D721Med (cell line): Measurements from ENCODE around the gene CASTOR1.

ENCODE experiments used
- DNase-seq: peaks from one replicate; pipeline ENCODE4 v3.0.0; 2011; ENCODE audit warnings: low spot score; ENCODE audit not compliant: insufficient read length
- FAIRE-seq: peaks from 2 replicates; lab custom pipeline; 2011; peaks lifted over from hg19 to GRCh38; lab: Jason Lieb, UNC
- TF ChIP-seq, protein P1 (sequence below): IDR thresholded peaks from 2 replicates; pipeline ENCODE4 v1.5.1; 2012; ENCODE audit warnings: mild to moderate bottlenecking, control low read depth; ENCODE audit not compliant: insufficient read depth; ENCODE audit errors: missing control alignments

CASTOR1 gene

DNA sequence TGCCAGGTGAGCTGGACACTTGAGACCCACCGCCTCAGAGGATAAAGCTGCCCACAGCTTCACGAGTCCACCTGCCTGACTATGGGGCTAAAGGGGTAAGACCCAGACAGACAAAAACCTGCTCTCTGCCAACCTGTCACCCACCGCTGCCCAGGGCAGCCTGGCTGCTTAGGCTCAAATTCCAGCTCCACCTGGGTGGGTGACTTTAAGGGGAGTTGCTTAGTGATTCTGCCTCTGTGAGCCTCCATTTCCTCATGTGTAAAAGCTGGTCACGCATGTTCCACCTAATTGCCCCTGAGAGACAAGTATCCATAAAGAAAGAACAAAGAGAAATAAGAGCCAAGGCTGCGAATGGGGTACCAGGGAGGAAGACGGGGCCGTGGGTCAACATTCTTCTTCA, 3.7 kb upstream of the CASTOR1 start:
- no peak for DNase-seq
- TF ChIP-seq, protein P1, sequence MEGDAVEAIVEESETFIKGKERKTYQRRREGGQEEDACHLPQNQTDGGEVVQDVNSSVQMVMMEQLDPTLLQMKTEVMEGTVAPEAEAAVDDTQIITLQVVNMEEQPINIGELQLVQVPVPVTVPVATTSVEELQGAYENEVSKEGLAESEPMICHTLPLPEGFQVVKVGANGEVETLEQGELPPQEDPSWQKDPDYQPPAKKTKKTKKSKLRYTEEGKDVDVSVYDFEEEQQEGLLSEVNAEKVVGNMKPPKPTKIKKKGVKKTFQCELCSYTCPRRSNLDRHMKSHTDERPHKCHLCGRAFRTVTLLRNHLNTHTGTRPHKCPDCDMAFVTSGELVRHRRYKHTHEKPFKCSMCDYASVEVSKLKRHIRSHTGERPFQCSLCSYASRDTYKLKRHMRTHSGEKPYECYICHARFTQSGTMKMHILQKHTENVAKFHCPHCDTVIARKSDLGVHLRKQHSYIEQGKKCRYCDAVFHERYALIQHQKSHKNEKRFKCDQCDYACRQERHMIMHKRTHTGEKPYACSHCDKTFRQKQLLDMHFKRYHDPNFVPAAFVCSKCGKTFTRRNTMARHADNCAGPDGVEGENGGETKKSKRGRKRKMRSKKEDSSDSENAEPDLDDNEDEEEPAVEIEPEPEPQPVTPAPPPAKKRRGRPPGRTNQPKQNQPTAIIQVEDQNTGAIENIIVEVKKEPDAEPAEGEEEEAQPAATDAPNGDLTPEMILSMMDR, result no peak
- FAIRE-seq, result no peak

DNA sequence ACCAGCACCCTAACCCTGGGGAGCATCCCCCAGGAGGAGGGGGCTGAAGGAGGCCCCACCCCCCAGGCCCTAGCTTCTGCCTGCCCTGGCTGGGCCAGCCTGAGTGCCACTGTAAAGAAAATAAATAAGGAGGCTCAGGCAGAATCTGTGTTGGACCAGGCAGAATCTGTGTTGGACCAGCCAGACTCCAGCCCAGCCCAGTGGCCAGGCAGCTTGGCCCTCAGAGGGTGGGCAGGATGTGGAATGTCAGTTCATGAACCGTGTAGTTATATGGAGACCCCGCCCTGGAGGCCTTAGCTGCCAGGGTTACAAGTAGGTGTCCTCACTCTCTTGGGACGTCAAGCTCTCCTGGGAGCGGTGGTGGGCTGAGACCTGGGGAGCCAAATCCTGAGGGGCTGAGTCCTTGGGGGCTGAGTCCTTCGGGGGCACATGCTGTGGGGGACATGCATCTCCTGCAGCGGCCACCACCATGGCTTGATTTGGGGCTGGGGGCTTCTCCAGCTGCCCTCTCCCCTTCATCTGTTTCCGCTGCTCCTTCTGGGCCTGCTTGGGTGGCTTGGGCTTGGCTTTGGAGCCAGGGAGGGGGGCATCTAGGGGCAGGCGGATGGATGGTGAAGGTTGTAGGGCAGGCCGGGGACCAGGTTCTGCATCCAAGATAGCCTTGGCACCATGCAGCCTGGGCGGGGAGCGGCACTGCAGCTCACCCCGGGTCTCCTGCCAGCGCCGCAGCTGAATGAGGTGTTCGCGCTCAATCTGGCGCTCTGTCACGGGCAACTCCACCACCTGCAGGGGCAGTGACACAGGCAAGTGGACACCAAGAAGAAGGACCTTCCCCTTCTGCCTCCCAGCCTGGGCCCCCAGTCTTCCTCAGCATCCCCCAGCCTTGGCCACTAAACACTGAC, 3.0 kb upstream of the CASTOR1 start:
- FAIRE-seq (no peak), DNase-seq (no peak)
- TF ChIP-seq, protein P1, result no peak

DNA sequence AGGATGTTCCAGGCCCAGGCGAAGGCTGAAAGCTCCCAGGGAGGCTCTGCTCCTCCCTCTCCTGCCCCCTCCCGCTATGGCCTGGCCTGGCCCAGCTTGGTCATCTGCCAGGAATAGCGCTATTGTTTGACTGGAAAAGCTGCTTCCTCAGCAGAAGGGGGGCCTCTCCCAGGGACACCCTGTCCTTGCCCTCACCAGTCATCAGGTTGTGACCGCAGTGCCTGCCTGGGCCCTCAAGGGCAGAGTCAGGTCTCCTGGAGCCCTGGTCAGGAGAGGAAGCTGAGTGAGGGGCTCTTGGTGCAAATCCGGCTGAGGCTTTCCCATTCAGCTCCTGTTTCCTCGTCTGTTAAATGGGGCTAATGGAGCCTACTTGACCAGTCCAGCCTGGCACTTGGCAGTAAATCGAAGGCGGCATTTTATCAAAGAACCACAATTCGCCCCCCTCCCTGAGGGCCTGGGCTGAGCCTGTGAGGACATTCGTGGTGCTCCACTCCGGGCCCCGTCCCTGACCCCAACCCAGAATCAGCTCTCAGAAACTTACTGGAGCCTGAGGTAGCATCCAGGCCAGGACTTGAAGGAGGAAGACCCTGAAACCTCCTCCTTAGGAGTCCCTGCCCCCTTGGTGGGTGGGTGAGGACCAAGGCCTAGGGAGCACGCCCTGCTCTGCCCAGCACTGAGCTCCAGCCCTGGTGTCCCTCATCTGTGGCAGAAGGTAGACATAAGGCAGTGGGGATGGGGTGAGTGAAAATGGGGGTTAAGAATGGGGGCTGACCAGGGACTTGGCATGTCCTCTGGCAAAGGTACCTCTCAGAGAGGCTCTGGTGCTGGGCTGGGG, 2.0 kb upstream of the CASTOR1 start:
- TF ChIP-seq, protein P1, result no peak
- no peak for FAIRE-seq
- no peak for DNase-seq

DNA sequence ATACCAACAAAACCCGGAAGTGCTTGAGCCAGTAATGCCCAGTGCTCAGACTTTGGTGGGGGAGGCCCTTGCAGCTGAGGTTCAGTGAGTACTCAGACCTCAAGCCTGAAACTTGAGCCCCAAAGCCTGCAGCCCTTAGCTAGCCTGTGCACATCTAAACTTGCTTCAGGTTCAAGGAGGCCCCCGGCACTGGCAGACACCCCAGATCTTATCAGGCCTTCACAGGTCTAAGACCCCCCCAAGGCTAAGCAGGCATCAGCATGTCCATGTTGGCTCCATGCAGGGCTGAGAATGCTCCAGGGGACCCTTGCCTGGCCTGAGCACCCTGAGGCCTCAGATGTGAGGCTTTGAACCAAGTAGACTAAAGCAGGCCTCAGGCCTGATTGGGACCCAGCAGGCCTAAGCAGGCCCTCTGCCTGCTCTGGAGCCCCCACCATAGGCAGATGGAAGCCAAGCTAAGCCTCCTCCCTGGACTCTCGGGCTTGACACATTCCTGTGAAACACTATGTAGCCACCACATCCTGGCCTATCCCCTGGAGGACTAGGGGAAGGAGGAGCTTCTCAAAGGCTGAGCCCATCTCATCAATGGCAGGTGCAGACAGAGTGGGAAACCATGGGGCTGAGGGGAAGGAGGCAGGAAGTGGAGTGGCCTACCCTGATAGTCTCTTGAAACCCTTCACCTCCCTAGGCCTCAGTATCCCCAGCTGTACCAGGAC, 1.2 kb upstream of the CASTOR1 start:
- no peak for DNase-seq
- TF ChIP-seq, protein P1, result no peak
- FAIRE-seq, result no peak

DNA sequence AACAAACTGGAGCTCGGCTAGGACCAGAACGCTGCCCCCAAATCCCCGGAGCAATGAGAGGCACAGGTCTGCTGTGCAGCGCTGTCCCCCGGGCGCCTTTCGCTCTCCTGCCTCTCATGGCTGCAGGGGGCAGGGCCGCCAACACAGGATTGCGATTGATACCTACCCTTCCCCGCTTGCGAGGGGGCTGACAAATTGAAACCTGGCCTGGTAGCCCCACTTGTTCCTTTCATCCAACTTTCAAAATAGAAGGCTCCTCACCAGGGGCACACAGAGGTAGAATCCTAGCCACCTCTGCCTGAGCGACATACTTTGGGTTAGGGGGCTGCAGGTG, 642 bp upstream of the CASTOR1 start:
- FAIRE-seq (no peak), DNase-seq (no peak)
- TF ChIP-seq, protein P1, result no peak

DNA sequence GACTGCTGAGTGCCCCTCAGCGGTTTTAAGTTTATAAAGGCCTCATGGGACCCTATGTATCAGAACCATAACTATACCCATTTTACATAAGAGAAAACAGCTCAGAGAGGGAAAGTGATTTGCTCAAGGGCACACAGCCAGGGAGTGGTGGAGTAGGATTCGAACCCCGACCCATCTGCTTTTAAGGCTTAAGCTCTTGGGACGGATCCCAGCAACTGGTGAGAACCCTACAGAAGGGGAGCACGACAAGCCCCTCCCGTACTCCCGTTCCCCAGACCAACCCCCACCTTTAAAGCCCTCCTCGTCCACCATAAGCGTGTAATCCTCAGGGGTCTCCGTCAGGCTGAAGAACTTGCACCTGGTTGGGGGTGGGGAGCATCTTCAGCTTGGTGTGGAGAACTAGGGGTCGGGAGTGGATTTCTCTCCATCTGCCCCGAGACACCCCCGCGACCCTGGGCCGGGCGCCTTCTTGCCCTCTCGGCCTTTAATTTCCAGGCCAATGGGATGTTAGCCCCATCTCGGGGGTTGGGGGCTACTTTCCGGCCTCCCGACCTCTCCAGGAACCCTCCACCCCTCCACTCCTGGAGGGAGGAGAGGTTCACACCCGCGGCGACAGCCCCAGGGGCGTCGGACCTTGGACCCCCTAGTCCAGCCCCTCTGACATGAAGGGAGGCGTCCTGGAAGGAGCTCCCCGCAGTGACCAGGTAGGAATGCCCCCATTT, 725 bp downstream of the CASTOR1 start:
- TF ChIP-seq, protein P1, result no peak
- FAIRE-seq (no peak), DNase-seq (no peak)
